ENCODE measurements around the gene GRAP2. TPM values are rescaled to one million over a fixed set of nuclear protein-coding genes. Genes with fewer than 3 reads are reported as not detected.

Gene GRAP2
- total and polyA plus RNA-seq, 2 of the 4 experiments (the other 2 are of a cell fraction), result not detected

DNA sequence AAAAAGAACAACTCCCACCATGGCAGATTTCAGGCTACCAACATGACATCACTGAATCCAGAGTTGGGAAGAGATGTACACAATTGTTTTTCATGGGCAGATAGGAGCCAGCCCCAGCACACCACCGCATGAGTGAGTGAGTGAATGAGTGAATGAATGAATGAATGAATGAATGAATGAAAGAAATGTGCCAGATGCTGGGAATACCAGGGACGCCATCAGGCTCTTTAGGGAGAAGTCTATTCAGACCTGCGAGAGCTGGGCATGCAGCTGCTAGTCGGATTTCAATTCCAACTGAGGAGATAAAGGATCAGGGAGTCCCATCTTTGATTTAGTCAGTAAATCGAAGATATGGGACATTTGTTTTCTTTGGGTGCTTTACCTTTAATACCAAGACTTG, 78.6 kb downstream of the GRAP2 start:
- dilution Hi-C loops (cut with HindIII; ENCODE audit: low sequenced_read_pairs, unreplicated experiment), result no loop called here
- 73% methylated on average over 2 of the region's 5 CpGs; no CpG with 5 or more reads in 1 of the 2 experiments for WGBS, 2 experiments (ENCODE audit: extremely low coverage in 2 of 2, insufficient read length in 1 of 2)
- Histone ChIP-seq H3K27me3 (ENCODE audit: control insufficient read depth, insufficient read depth, low read length) (peaks cover 64% of the 10 kb centered on the region), H4K20me1 (ENCODE audit: insufficient read depth, low read length) (no peaks in the 10 kb centered on the region), H3K4me2 (ENCODE audit: low read depth, low read length) (no peak overlapping the region), H3K9me3 (ENCODE audit: control insufficient read depth, insufficient read depth, low read length) (no peaks in the 10 kb centered on the region), H3K14ac (replicated peaks; ENCODE audit: low read depth, low read length) (no peak overlapping the region), H3K79me1 (ENCODE audit: low read depth in 1 of 2, low read length in 2 of 2) (no peaks in the 10 kb centered on the region), H2BK120ac (ENCODE audit: low read depth, low read length) (no peak overlapping the region), H3K56ac (ENCODE audit: extremely low read depth, insufficient read depth, low read length) (no peak overlapping the region), H4K5ac (ENCODE audit: low read depth, low read length) (no peak overlapping the region), H2BK20ac (ENCODE audit: low read depth, low read length) (no peak overlapping the region), H3K4me3 (ENCODE audit: insufficient read depth, low read depth, low read length) (no peak overlapping the region), H3K23ac (ENCODE audit: low read depth, low read length) (no peak overlapping the region), H3K9ac (ENCODE audit: low read depth, low read length) (no peak overlapping the region), H3K27ac (ENCODE audit: insufficient read depth, low read length) (no peak overlapping the region), H2AK5ac (ENCODE audit: low read depth, low read length) (no peak overlapping the region), H3K4me1 (ENCODE audit: control insufficient read depth, insufficient read depth, low read length) (no peaks in the 10 kb centered on the region), H2BK5ac (ENCODE audit: low read depth, low read length, poor library complexity, severe bottlenecking) (no peak overlapping the region), H3K36me3 (ENCODE audit: control insufficient read depth, insufficient read depth, low read length) (no peaks in the 10 kb centered on the region), H3K4ac (ENCODE audit: low read depth, low read length) (no peak overlapping the region), H4K91ac (ENCODE audit: insufficient read depth, low read depth, low read length) (no peak overlapping the region), H2AFZ (replicated peaks; ENCODE audit: low read length, poor library complexity) (no peak overlapping the region), H3K18ac (ENCODE audit: low read depth, low read length) (no peak overlapping the region), H2AK9ac (replicated peaks; ENCODE audit: low read depth, low read length, poor library complexity) (no peak overlapping the region), H4K8ac (ENCODE audit: low read depth in 2 of 2, low read length in 2 of 2) (no peak overlapping the region), H3K9me1 (ENCODE audit: insufficient read depth, low read length) (no peaks in the 10 kb centered on the region), H2BK15ac (ENCODE audit: low read depth, low read length) (no peak overlapping the region)
- intact Hi-C loops (cut with micrococcal nuclease), result no loop called here
- ATAC-seq (ENCODE audit: low read depth) (no peak), DNase-seq (no peak)
- BruUV-seq (replicated peaks), result no TSS peak
- in situ Hi-C loops (cut with MboI; ENCODE audit: low sequenced_read_pairs), result no loop called here
- ChIA-PET POLR2A (ENCODE audit: unreplicated experiment) (no interaction called here), CTCF (no interaction called here)
- TF ChIP-seq NFE2L2 (IDR thresholded peaks at IDR 0.05; ENCODE audit: low read depth, low read length), result no peak
- TF ChIP-seq MAFK (IDR thresholded peaks at IDR 0.05; ENCODE audit: low read depth, low read length), result no peak
- TF ChIP-seq, protein P1, sequence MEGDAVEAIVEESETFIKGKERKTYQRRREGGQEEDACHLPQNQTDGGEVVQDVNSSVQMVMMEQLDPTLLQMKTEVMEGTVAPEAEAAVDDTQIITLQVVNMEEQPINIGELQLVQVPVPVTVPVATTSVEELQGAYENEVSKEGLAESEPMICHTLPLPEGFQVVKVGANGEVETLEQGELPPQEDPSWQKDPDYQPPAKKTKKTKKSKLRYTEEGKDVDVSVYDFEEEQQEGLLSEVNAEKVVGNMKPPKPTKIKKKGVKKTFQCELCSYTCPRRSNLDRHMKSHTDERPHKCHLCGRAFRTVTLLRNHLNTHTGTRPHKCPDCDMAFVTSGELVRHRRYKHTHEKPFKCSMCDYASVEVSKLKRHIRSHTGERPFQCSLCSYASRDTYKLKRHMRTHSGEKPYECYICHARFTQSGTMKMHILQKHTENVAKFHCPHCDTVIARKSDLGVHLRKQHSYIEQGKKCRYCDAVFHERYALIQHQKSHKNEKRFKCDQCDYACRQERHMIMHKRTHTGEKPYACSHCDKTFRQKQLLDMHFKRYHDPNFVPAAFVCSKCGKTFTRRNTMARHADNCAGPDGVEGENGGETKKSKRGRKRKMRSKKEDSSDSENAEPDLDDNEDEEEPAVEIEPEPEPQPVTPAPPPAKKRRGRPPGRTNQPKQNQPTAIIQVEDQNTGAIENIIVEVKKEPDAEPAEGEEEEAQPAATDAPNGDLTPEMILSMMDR (conservative IDR thresholded peaks at IDR 0.05; ENCODE audit: low read depth, low read length), result no peak
